ENCODE results near the gene JMJD7.

The JMJD7 gene

DNA sequence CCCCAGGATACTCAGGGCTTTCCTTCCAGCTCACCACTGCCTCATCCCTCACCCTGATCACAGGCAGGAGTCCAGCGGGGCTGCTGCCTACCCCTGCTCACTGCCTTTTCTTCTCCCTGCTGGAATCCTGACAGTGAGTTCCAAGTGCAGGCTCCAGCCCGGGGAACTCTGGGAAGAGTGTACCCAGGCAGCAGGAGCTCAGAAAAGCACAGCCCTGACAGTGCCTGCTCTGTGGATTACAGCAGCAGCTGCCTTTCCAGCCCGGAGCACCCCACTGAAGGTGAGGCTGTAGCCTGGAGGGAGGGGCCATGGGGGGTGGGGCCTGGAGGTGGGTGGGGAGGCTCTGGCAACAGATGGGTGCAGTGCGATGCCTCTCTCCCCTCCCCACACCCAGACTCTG is 6.1 kb upstream of the JMJD7 start:
- H3K4me3 ChIP-seq (ENCODE audit: low read depth, low read length), result no peak overlapping the region
- DNase-seq (ENCODE audit: low read depth), result no peak
- TF ChIP-seq, protein P1, sequence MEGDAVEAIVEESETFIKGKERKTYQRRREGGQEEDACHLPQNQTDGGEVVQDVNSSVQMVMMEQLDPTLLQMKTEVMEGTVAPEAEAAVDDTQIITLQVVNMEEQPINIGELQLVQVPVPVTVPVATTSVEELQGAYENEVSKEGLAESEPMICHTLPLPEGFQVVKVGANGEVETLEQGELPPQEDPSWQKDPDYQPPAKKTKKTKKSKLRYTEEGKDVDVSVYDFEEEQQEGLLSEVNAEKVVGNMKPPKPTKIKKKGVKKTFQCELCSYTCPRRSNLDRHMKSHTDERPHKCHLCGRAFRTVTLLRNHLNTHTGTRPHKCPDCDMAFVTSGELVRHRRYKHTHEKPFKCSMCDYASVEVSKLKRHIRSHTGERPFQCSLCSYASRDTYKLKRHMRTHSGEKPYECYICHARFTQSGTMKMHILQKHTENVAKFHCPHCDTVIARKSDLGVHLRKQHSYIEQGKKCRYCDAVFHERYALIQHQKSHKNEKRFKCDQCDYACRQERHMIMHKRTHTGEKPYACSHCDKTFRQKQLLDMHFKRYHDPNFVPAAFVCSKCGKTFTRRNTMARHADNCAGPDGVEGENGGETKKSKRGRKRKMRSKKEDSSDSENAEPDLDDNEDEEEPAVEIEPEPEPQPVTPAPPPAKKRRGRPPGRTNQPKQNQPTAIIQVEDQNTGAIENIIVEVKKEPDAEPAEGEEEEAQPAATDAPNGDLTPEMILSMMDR (conservative IDR thresholded peaks at IDR 0.05; ENCODE audit: low read depth, low read length), result no peak

- no peak overlapping the region for H3K4me3 ChIP-seq (ENCODE audit: low read depth, low read length)
- TF ChIP-seq, protein P1 (conservative IDR thresholded peaks at IDR 0.05; ENCODE audit: low read depth, low read length), result no peak
- no peak for DNase-seq (ENCODE audit: low read depth)
Measured at GRCh38 chr15:41822471-41822870, 5.4 kb upstream of the JMJD7 start.

DNA sequence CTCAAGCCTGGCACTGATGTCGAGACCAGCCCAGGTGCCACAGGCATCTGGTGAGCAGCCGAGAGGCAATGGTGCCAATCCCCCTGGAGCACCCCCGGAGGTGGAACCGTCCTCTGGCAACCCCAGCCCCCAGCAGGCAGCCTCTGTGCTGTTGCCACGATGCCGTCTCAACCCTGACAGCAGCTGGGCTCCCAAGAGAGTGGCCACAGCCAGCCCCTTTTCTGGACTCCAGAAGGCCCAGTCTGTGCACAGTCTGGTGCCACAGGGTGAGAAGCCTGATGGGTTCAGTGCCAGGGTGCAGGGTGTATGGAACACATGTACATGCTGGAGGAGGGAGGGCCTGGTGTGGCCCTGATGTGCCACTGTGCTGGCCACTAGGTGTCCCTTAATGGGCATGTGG is 4.9 kb upstream of the JMJD7 start:
- DNase-seq (ENCODE audit: low read depth), result no peak
- TF ChIP-seq, protein P1 (conservative IDR thresholded peaks at IDR 0.05; ENCODE audit: low read depth, low read length), result no peak
- no peak overlapping the region for H3K4me3 ChIP-seq (ENCODE audit: low read depth, low read length)

GRCh38 chr15:41823502-41823901 is 4.4 kb upstream of the JMJD7 start:
- TF ChIP-seq, protein P1 (conservative IDR thresholded peaks at IDR 0.05; ENCODE audit: low read depth, low read length), result no peak
- no peak overlapping the region for H3K4me3 ChIP-seq (ENCODE audit: low read depth, low read length)
- DNase-seq (ENCODE audit: low read depth), result no peak

GRCh38 chr15:41824062-41824745 is 3.7 kb upstream of the JMJD7 start:
- TF ChIP-seq, protein P1 (conservative IDR thresholded peaks at IDR 0.05; ENCODE audit: low read depth, low read length), result no peak
- no peak overlapping the region for H3K4me3 ChIP-seq (ENCODE audit: low read depth, low read length)
- no peak for DNase-seq (ENCODE audit: low read depth)

DNA sequence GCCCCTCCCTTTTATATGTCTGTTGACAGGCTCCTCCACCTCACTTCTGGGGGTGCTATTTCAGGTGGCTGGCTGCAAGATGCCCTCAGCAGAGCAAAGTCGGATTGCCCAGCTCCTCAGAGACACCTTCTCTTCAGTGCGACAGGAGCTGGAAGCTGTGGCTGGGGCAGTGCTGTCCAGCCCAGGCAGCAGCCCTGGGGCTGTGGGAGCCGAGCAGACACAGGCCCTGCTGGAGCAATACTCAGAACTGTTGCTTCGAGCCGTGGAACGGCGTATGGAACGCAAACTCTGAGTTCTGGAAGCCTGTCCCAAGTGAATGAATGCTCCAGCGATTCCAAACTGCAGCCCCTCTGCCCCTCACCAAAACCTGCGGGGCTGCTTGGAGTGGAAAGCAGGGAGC is 2.7 kb upstream of the JMJD7 start:
- no peak for DNase-seq (ENCODE audit: low read depth)
- no peak overlapping the region for H3K4me3 ChIP-seq (ENCODE audit: low read depth, low read length)
- TF ChIP-seq, protein P1 (conservative IDR thresholded peaks at IDR 0.05; ENCODE audit: low read depth, low read length), result no peak

Measured in choroid plexus epithelial cell (primary cell).